ENCODE measurements around the gene TLR9.

DNA sequence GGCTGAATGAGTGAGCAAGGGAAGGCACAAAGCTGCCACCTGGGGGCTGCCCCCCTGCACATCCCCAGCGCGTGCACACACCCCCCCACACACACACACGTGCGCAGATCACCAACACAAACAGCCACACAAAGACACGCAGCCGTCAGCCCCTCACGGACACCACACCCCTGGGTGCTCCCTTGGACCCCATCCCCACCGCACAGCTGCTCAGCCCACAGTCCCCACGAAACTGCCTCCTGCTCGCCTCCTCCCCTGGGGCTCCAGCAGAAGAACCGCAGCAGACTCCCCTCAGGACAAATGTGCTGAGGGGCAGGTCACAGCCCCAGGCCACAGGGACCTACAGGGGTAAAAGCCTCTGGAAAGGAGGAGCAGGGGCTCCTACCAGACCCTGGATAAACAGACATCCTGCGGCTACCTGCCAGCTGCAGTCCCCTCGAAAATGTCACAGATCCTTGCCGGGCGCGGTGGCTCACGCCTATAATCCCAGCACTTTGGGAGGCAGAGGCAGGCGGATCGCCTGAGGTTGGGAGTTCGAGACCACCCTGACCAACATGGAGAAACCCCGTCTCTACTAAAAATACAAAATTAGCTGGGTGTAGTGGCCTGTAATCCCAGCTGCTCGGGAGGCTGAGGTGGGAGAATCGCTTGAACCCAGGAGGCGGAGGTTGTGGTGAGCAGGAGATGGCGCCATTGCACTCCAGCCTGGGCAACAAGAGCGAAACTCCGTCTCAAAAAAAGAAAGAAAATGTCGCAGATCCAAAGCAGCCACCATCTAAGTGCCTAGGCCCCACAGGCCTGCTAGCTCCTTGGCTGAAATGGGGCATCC lies 7.0 kb upstream of the TLR9 start:
- TF ChIP-seq, protein P1, sequence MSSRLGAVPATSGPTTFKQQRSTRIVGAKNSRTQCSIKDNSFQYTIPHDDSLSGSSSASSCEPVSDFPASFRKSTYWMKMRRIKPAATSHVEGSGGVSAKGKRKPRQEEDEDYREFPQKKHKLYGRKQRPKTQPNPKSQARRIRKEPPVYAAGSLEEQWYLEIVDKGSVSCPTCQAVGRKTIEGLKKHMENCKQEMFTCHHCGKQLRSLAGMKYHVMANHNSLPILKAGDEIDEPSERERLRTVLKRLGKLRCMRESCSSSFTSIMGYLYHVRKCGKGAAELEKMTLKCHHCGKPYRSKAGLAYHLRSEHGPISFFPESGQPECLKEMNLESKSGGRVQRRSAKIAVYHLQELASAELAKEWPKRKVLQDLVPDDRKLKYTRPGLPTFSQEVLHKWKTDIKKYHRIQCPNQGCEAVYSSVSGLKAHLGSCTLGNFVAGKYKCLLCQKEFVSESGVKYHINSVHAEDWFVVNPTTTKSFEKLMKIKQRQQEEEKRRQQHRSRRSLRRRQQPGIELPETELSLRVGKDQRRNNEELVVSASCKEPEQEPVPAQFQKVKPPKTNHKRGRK (CRISPR knock-in tag; IDR thresholded peaks at IDR 0.05; ENCODE audit: borderline replicate concordance), result no peak
- TF ChIP-seq, protein P2, sequence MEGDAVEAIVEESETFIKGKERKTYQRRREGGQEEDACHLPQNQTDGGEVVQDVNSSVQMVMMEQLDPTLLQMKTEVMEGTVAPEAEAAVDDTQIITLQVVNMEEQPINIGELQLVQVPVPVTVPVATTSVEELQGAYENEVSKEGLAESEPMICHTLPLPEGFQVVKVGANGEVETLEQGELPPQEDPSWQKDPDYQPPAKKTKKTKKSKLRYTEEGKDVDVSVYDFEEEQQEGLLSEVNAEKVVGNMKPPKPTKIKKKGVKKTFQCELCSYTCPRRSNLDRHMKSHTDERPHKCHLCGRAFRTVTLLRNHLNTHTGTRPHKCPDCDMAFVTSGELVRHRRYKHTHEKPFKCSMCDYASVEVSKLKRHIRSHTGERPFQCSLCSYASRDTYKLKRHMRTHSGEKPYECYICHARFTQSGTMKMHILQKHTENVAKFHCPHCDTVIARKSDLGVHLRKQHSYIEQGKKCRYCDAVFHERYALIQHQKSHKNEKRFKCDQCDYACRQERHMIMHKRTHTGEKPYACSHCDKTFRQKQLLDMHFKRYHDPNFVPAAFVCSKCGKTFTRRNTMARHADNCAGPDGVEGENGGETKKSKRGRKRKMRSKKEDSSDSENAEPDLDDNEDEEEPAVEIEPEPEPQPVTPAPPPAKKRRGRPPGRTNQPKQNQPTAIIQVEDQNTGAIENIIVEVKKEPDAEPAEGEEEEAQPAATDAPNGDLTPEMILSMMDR (IDR thresholded peaks at IDR 0.05), result 0 out of 2 replicates have a peak, but pooled peaks have one; percentile 18
- no peak for TF ChIP-seq GRHL2 (CRISPR knock-in tag; IDR thresholded peaks at IDR 0.05; ENCODE audit: insufficient replicate concordance, severe bottlenecking)
- TF ChIP-seq NR1H2 (CRISPR knock-in tag; IDR thresholded peaks at IDR 0.05), result no peak
- TF ChIP-seq, protein P3, sequence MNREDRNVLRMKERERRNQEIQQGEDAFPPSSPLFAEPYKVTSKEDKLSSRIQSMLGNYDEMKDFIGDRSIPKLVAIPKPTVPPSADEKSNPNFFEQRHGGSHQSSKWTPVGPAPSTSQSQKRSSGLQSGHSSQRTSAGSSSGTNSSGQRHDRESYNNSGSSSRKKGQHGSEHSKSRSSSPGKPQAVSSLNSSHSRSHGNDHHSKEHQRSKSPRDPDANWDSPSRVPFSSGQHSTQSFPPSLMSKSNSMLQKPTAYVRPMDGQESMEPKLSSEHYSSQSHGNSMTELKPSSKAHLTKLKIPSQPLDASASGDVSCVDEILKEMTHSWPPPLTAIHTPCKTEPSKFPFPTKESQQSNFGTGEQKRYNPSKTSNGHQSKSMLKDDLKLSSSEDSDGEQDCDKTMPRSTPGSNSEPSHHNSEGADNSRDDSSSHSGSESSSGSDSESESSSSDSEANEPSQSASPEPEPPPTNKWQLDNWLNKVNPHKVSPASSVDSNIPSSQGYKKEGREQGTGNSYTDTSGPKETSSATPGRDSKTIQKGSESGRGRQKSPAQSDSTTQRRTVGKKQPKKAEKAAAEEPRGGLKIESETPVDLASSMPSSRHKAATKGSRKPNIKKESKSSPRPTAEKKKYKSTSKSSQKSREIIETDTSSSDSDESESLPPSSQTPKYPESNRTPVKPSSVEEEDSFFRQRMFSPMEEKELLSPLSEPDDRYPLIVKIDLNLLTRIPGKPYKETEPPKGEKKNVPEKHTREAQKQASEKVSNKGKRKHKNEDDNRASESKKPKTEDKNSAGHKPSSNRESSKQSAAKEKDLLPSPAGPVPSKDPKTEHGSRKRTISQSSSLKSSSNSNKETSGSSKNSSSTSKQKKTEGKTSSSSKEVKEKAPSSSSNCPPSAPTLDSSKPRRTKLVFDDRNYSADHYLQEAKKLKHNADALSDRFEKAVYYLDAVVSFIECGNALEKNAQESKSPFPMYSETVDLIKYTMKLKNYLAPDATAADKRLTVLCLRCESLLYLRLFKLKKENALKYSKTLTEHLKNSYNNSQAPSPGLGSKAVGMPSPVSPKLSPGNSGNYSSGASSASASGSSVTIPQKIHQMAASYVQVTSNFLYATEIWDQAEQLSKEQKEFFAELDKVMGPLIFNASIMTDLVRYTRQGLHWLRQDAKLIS (CRISPR knock-in tag; IDR thresholded peaks at IDR 0.05; ENCODE audit: borderline replicate concordance), result no peak
- no peak for TF ChIP-seq ETV6 (CRISPR knock-in tag; IDR thresholded peaks at IDR 0.05)
- TF ChIP-seq SMAD4 (CRISPR knock-in tag; IDR thresholded peaks at IDR 0.05), result no peak
- no peak for TF ChIP-seq CREB1 (CRISPR knock-in tag; IDR thresholded peaks at IDR 0.05)
- TF ChIP-seq, protein P4, sequence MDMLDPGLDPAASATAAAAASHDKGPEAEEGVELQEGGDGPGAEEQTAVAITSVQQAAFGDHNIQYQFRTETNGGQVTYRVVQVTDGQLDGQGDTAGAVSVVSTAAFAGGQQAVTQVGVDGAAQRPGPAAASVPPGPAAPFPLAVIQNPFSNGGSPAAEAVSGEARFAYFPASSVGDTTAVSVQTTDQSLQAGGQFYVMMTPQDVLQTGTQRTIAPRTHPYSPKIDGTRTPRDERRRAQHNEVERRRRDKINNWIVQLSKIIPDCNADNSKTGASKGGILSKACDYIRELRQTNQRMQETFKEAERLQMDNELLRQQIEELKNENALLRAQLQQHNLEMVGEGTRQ (CRISPR knock-in tag; IDR thresholded peaks at IDR 0.05), result no peak
